Panc1 (cell line): Measurements from ENCODE around the gene HPDL. TPM values are rescaled to one million over a fixed set of nuclear protein-coding genes. Genes with fewer than 3 reads are reported as not detected.

Source experiments
- ATAC-seq: fragments of 200-7000 bp; cut with Tn5 transposase; 2 replicates; pipeline ENCODE4 v1.9.1; 2020; ENCODE audit warnings: mild to moderate bottlenecking, moderate library complexity
- BruUV-seq: library from RNA; stranded (reverse); fragments of 400-500 nt; replicated peaks from 2 replicates; lab custom pipeline; 2021; lab: Mats Ljungman, UMichigan
- CTCF ChIA-PET: fragments of 300-600 bp; sonication (Branson Sonifier 250); formaldehyde crosslinking; loops from one replicate; lab custom pipeline; 2022; ENCODE audit warnings: antibody characterized with exemption; lab: Charles Lee
- POLR2A ChIA-PET: fragments of 300-600 bp; sonication (Branson Sonifier 250); formaldehyde crosslinking; loops from one replicate; lab custom pipeline; 2022; ENCODE audit warnings: antibody characterized with exemption; lab: Charles Lee
- DNase-seq: peaks from one replicate; pipeline ENCODE4 v3.0.0-alpha.2; 2010; ENCODE audit warnings: low read depth, low spot score
- H3K27ac ChIP-seq: 2 replicates; pipeline ENCODE4 v1.5.1; 2011; ENCODE audit warnings: mild to moderate bottlenecking, low read length, inconsistent platforms
- H3K27me3 ChIP-seq: fragments of 200-500 bp; sonication (Bioruptor generic); 2 replicates; pipeline ENCODE4 v1.6.0; 2014; ENCODE audit warnings: low read length, inconsistent platforms; ENCODE audit not compliant: control insufficient read depth, insufficient read depth
- H3K36me3 ChIP-seq: fragments of 200-500 bp; sonication (Bioruptor generic); 2 replicates; pipeline ENCODE4 v1.5.1; 2014; ENCODE audit warnings: inconsistent platforms, mild to moderate bottlenecking, low read length, moderate library complexity; ENCODE audit not compliant: control insufficient read depth, insufficient read depth
- H3K4me1 ChIP-seq: 2 replicates; pipeline ENCODE4 v1.5.1; 2011; ENCODE audit warnings: inconsistent platforms, mild to moderate bottlenecking, low read length, moderate library complexity; ENCODE audit not compliant: control insufficient read depth, insufficient read depth
- H3K4me3 ChIP-seq, 2 experiments: 2 replicates each; pipeline ENCODE4 v1.5.1; 2011 to 2012; ENCODE audit warnings: low read depth in 2 of 2, low read length in 2 of 2, mild to moderate bottlenecking in 2 of 2, inconsistent platforms in 1 of 2, moderate library complexity in 1 of 2
- H3K9me3 ChIP-seq: fragments of 200-500 bp; sonication (Bioruptor generic); 2 replicates; pipeline ENCODE4 v1.5.1; 2014; ENCODE audit warnings: low read depth, mild to moderate bottlenecking, inconsistent platforms, low read length, moderate library complexity; ENCODE audit not compliant: control insufficient read depth, insufficient read depth
- POLR2AphosphoS5 ChIP-seq: IDR thresholded peaks from 2 replicates; pipeline ENCODE4 v1.6.1; 2012; ENCODE audit warnings: mild to moderate bottlenecking, low read depth, low read length, moderate library complexity
- SIN3A ChIP-seq: IDR thresholded peaks from 2 replicates; pipeline ENCODE4 v1.6.1; 2012; ENCODE audit warnings: low read depth, mild to moderate bottlenecking, low read length, moderate library complexity, borderline replicate concordance; ENCODE audit not compliant: insufficient read depth
- TCF7L2 ChIP-seq: IDR thresholded peaks from 2 replicates; pipeline ENCODE4 v1.6.1; 2011; ENCODE audit warnings: mild to moderate bottlenecking, low read depth, low read length, inconsistent platforms
- in situ Hi-C: cut with HindIII; loops from 2 replicates; pipeline ENCODE4 v1.10.0; 2016; ENCODE audit warnings: low sequenced_read_pairs, low pct_unique_long_range_greater_than_20kb
- intact Hi-C: fragments of 100-400 bp; cut with micrococcal nuclease; formaldehyde crosslinking; loops from one replicate; pipeline ENCODE4 v1.10.0; 2022; ENCODE audit not compliant: unreplicated experiment
- total RNA-seq: library from RNA; stranded (reverse); gene quantifications from one replicate; pipeline ENCODE4 v1.2.1, GENCODE V29; 2021; ENCODE audit not compliant: unreplicated experiment
- TF ChIP-seq, protein P1 (sequence below): fragments of 450-650 bp; IDR thresholded peaks from 2 replicates; pipeline ENCODE4 v1.5.1; 2017; ENCODE audit warnings: mild to moderate bottlenecking
- TF ChIP-seq, protein P2 (sequence below), 2 experiments: IDR thresholded peaks; 2 replicates each; pipeline ENCODE4 v1.6.1; 2011 to 2012; ENCODE audit warnings: low read depth in 2 of 2, control low read depth in 1 of 2, low read length in 1 of 2, mild to moderate bottlenecking in 1 of 2, moderate library complexity in 1 of 2; ENCODE audit not compliant: insufficient read depth in 1 of 2

The HPDL gene
- total RNA-seq, 1 experiment from 2014 or later: 1.9 TPM

DNA sequence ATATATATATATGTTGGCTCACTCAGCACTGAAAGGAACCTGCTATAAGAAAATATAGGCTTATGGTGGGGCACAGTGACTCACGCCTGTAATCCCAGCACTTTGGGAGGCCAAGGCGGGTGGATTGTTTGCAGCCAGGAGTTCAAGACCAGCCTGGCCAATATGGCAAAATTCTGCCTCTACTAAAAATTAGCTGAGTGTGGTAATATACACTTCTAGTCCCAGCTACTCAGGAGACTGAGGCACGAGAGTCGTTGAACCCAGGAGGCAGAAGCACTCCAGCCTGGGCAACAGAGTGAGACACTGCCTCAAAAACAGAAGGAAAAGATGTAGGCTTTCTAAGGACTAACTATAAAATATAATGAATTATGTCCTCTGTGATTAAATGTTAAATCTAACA lies 28.1 kb downstream of the HPDL start:
- Histone ChIP-seq H3K27me3 (no peaks in the 10 kb centered on the region), H3K9me3 (no peaks in the 10 kb centered on the region), H3K4me1 (no peaks in the 10 kb centered on the region), H3K36me3 (no peaks in the 10 kb centered on the region), H3K27ac (no peak overlapping the region), H3K4me3 (no peak overlapping the region)
- intact Hi-C loops: no loop called here
- ChIA-PET CTCF (interaction anchor here (0.6 kb wide), 1 partner anchor 128 kb away, joined by 3 read pairs; no protein-coding TSS in a partner anchor), POLR2A (interaction anchor here (0.5 kb wide), 1 partner anchor 367 kb away, joined by 5 read pairs; no protein-coding TSS in a partner anchor)
- DNase-seq: no peak
- TF ChIP-seq, protein P1, sequence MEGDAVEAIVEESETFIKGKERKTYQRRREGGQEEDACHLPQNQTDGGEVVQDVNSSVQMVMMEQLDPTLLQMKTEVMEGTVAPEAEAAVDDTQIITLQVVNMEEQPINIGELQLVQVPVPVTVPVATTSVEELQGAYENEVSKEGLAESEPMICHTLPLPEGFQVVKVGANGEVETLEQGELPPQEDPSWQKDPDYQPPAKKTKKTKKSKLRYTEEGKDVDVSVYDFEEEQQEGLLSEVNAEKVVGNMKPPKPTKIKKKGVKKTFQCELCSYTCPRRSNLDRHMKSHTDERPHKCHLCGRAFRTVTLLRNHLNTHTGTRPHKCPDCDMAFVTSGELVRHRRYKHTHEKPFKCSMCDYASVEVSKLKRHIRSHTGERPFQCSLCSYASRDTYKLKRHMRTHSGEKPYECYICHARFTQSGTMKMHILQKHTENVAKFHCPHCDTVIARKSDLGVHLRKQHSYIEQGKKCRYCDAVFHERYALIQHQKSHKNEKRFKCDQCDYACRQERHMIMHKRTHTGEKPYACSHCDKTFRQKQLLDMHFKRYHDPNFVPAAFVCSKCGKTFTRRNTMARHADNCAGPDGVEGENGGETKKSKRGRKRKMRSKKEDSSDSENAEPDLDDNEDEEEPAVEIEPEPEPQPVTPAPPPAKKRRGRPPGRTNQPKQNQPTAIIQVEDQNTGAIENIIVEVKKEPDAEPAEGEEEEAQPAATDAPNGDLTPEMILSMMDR: no peak
- no peak for TF ChIP-seq SIN3A
- TF ChIP-seq POLR2AphosphoS5: no peak
- TF ChIP-seq TCF7L2: no peak
- TF ChIP-seq, protein P2, sequence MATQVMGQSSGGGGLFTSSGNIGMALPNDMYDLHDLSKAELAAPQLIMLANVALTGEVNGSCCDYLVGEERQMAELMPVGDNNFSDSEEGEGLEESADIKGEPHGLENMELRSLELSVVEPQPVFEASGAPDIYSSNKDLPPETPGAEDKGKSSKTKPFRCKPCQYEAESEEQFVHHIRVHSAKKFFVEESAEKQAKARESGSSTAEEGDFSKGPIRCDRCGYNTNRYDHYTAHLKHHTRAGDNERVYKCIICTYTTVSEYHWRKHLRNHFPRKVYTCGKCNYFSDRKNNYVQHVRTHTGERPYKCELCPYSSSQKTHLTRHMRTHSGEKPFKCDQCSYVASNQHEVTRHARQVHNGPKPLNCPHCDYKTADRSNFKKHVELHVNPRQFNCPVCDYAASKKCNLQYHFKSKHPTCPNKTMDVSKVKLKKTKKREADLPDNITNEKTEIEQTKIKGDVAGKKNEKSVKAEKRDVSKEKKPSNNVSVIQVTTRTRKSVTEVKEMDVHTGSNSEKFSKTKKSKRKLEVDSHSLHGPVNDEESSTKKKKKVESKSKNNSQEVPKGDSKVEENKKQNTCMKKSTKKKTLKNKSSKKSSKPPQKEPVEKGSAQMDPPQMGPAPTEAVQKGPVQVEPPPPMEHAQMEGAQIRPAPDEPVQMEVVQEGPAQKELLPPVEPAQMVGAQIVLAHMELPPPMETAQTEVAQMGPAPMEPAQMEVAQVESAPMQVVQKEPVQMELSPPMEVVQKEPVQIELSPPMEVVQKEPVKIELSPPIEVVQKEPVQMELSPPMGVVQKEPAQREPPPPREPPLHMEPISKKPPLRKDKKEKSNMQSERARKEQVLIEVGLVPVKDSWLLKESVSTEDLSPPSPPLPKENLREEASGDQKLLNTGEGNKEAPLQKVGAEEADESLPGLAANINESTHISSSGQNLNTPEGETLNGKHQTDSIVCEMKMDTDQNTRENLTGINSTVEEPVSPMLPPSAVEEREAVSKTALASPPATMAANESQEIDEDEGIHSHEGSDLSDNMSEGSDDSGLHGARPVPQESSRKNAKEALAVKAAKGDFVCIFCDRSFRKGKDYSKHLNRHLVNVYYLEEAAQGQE (IDR thresholded peaks at IDR 0.05; ENCODE audit: insufficient read depth in 1 of 2, low read depth in 2 of 2, low read length in 1 of 2): no peak
- no TSS peak for BruUV-seq
- ATAC-seq: no peak
- in situ Hi-C loops: no loop called here

DNA sequence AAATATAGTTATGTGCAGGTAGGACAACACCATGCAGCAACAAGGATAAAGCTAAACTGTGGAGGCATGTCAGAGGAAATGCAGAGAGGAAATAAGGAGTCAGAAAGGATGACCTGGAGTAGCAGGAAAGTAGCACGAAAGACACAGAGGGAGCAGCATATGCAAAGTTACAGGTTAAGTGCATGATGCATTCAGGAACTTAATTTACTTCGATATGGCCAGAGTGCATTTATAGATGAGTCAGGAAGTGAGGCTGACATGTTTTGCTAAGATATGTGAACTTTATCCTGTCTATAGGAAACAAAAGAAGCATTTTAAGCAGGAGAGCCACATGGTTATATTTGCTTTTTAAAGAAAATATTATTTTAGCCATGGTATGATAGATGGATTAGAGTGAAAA lies 29.0 kb downstream of the HPDL start:
- CTCF ChIA-PET: interaction anchor here (0.6 kb wide), 1 partner anchor 127 kb away, joined by 3 read pairs; no protein-coding TSS in a partner anchor
- no peak for DNase-seq
- in situ Hi-C loops (no loop called here), intact Hi-C loops (no loop called here)
- Histone ChIP-seq H3K36me3 (no peaks in the 10 kb centered on the region), H3K27me3 (no peaks in the 10 kb centered on the region), H3K9me3 (no peaks in the 10 kb centered on the region), H3K27ac (no peak overlapping the region), H3K4me1 (no peaks in the 10 kb centered on the region), H3K4me3 (no peak overlapping the region)
- no TSS peak for BruUV-seq
- TF ChIP-seq TCF7L2 (no peak), POLR2AphosphoS5 (no peak), SIN3A (no peak)
- TF ChIP-seq, protein P2 (IDR thresholded peaks at IDR 0.05; ENCODE audit: insufficient read depth in 1 of 2, low read depth in 2 of 2, low read length in 1 of 2): no peak
- TF ChIP-seq, protein P1: no peak
- no peak for ATAC-seq
- POLR2A ChIA-PET: interaction anchor here (2.2 kb wide), 1 partner anchor 8 kb away, joined by 7 read pairs; no protein-coding TSS in a partner anchor
